HepG2 (cell line): ENCODE data around the gene EMILIN3. TPM values are rescaled to one million over a fixed set of nuclear protein-coding genes. Genes with fewer than 3 reads are reported as not detected.
A peak's percentile ranks its signal among the peaks of the same experiment; 100 is the strongest.

Experiments used
- ATAC-seq: fragments of 200-7000 bp; cut with Tn5 transposase; 3 replicates; pipeline ENCODE4 v1.9.1; 2020; ENCODE audit warnings: mild to moderate bottlenecking, moderate library complexity
- BruUV-seq: library from RNA; stranded (reverse); fragments of 400-500 nt; replicated peaks from 2 replicates; lab custom pipeline; 2021; lab: Mats Ljungman, UMichigan
- CTCF ChIA-PET: fragments of 300-600 bp; formaldehyde crosslinking; extraction: SDS; loops from one replicate; lab custom pipeline; 2021; ENCODE audit warnings: low total read pairs, inconsistent platforms, low intra/inter-chr PET ratio; lab: Yijun Ruan, JAX
- POLR2A ChIA-PET: fragments of 350-600 bp; sonication (Branson Sonifier 250); formaldehyde crosslinking; loops from one replicate; lab custom pipeline; 2020; ENCODE audit warnings: antibody characterized with exemption, inconsistent platforms; lab: Yijun Ruan, JAX
- DNase-seq: peaks from one replicate; pipeline ENCODE4 v3.0.0-alpha.2; 2015; ENCODE audit warnings: low spot score
- FAIRE-seq: peaks from 3 replicates; lab custom pipeline; 2011; peaks lifted over from hg19 to GRCh38; lab: Jason Lieb, UNC
- H2AFZ ChIP-seq: one replicate; pipeline ENCODE4 v1.6.1; 2011; ENCODE audit warnings: low read length, inconsistent platforms
- H3K27ac ChIP-seq: fragments of 300-600 bp; 3 replicates; pipeline ENCODE4 v1.8.0; 2011; ENCODE audit warnings: mixed run types, mild to moderate bottlenecking, mixed read lengths, low read length, inconsistent platforms; ENCODE audit not compliant: insufficient read depth; ENCODE audit errors: extremely low read length
- H3K27me3 ChIP-seq, 2 experiments: fragments of 200-600 bp in 1 of 2; 2 replicates in 1 of 2; 3 replicates in 1 of 2; pipeline versions ENCODE4 v1.6.0 to v1.8.0; 2011; ENCODE audit warnings: low read length in 2 of 2, mild to moderate bottlenecking in 2 of 2, moderate library complexity in 2 of 2, inconsistent platforms in 1 of 2; ENCODE audit not compliant: insufficient read depth in 2 of 2, control insufficient read depth in 1 of 2
- H3K36me3 ChIP-seq, 2 experiments: fragments of 200-600 bp in 1 of 2; replicated peaks in 1 of 2; 2 replicates in 1 of 2; 3 replicates in 1 of 2; pipeline versions ENCODE4 v1.5.1 to v1.8.0; 2011; ENCODE audit warnings: low read length in 2 of 2, inconsistent platforms in 1 of 2; ENCODE audit not compliant: insufficient read depth in 2 of 2, control insufficient read depth in 1 of 2
- H3K4me1 ChIP-seq: 2 replicates; pipeline ENCODE4 v1.5.1; 2012; ENCODE audit warnings: low read length, inconsistent platforms; ENCODE audit not compliant: insufficient read depth
- H3K4me2 ChIP-seq: 2 replicates; pipeline ENCODE4 v1.6.0; 2011; ENCODE audit warnings: low read depth, low read length, inconsistent platforms
- H3K4me3 ChIP-seq, 3 experiments: fragments of 200-600 bp in 1 of 3; sonication (generic), shearing (Covaris generic) in 1 of 3; replicated peaks in 1 of 3; 2 replicates each; pipeline ENCODE4 v1.5.1; 2011 to 2016; ENCODE audit warnings: low read length in 3 of 3, inconsistent platforms in 2 of 3, low read depth in 2 of 3, mild to moderate bottlenecking in 2 of 3, control low read depth in 1 of 3, mixed read lengths in 1 of 3; ENCODE audit not compliant: insufficient read depth in 1 of 3
- H3K79me2 ChIP-seq: one replicate; pipeline ENCODE4 v1.6.1; 2011; ENCODE audit warnings: low read length, inconsistent platforms; ENCODE audit not compliant: insufficient read depth
- H3K9ac ChIP-seq: 2 replicates; pipeline ENCODE4 v1.6.0; 2011; ENCODE audit warnings: mild to moderate bottlenecking, low read depth, low read length, inconsistent platforms; ENCODE audit not compliant: insufficient read depth
- H3K9me3 ChIP-seq: 2 replicates; pipeline ENCODE4 v1.5.1; 2012; ENCODE audit warnings: mild to moderate bottlenecking, low read length
- H4K20me1 ChIP-seq: 2 replicates; pipeline ENCODE4 v1.6.0; 2011; ENCODE audit warnings: inconsistent platforms, mild to moderate bottlenecking, low read length, moderate library complexity; ENCODE audit not compliant: insufficient read depth
- CHCHD3 ChIP-seq: sonication (generic); formaldehyde crosslinking; IDR thresholded peaks from 2 replicates; pipeline ENCODE4 v1.8.0; 2022; ENCODE audit warnings: mild to moderate bottlenecking, missing genetic modification reagents, moderate library complexity
- FOXK2 ChIP-seq: fragments of 450-650 bp; IDR thresholded peaks from 2 replicates; pipeline ENCODE4 v1.6.1; 2016
- PATZ1 ChIP-seq: sonication (generic); formaldehyde crosslinking; IDR thresholded peaks from 2 replicates; pipeline ENCODE4 v1.4.0; 2020; ENCODE audit warnings: missing genetic modification reagents
- ZKSCAN1 ChIP-seq: fragments of 150-350 bp; IDR thresholded peaks from 2 replicates; pipeline ENCODE4 v1.6.1; 2014; ENCODE audit warnings: low read length
- ZNF275 ChIP-seq: sonication (generic); formaldehyde crosslinking; IDR thresholded peaks from 2 replicates; pipeline ENCODE4 v1.8.0; 2022; ENCODE audit warnings: missing genetic modification reagents, mild to moderate bottlenecking, inconsistent platforms, borderline replicate concordance
- ZNF687 ChIP-seq: sonication (generic); formaldehyde crosslinking; IDR thresholded peaks from 2 replicates; pipeline ENCODE4 v1.5.1; 2020; ENCODE audit warnings: mild to moderate bottlenecking, missing genetic modification reagents, moderate library complexity
- ZNF768 ChIP-seq: sonication (generic); formaldehyde crosslinking; IDR thresholded peaks from 2 replicates; pipeline ENCODE4 v1.4.0; 2020; ENCODE audit warnings: missing genetic modification reagents
- WGBS: methylation state at CpG from one replicate; pipeline ENCODE4 v1.1.6; 2017; ENCODE audit warnings: low lambda C conversion rate; 5-methylcytosine and 5-hydroxymethylcytosine counted together
- in situ Hi-C: cut with HindIII; loops from 2 replicates; pipeline ENCODE4 v1.10.0; 2017; ENCODE audit warnings: low pct_unique_long_range_greater_than_20kb; ENCODE audit not compliant: extremely low pct_ligation_motif_present
- intact Hi-C: fragments of 100-400 bp; cut with micrococcal nuclease; formaldehyde crosslinking; loops from one replicate; pipeline ENCODE4 v1.10.0; 2022; ENCODE audit not compliant: unreplicated experiment
- polyA plus RNA-seq, 8 experiments: library from polyadenylated mRNA; depleted of rRNA in 3 of 8; stranded (reverse) in 7 of 8; unstranded in 1 of 8; fragments of >200 nt; fragmentation: Illumina TruSeq in 4 of 8; extraction: Trizol in 4 of 8; gene quantifications; 2 replicates each; pipeline versions ENCODE4 v1.2.1 to v1.2.3, GENCODE V29; 2011 to 2016; ENCODE audit warnings: low read depth in 4 of 8, missing spikeins in 1 of 8, mixed read lengths in 1 of 8; ENCODE audit not compliant: insufficient read depth in 1 of 8
- total RNA-seq, 5 experiments: library from RNA; depleted of rRNA; stranded (reverse); fragments of >200 nt; fragmentation: Illumina TruSeq; extraction: Trizol; gene quantifications; 2 replicates each; pipeline ENCODE4 v1.2.3, GENCODE V29; 2016; ENCODE audit warnings: low read depth in 1 of 5

The EMILIN3 gene
- total and polyA plus RNA-seq, 2 of the 13 experiments (the other 11 are each of a cell fraction or from before 2014, with no cell fraction given) = 0.25 to 0.29 TPM

- TF ChIP-seq PATZ1 = 0 out of 2 replicates have a peak, but pooled peaks have one; percentile 30
- no peak for TF ChIP-seq CHCHD3 (CRISPR knock-in tag)
- peak; percentile 91 for TF ChIP-seq ZNF768 (CRISPR knock-in tag)
- TF ChIP-seq FOXK2 = no peak
- DNase-seq = peak; percentile 31
- Histone ChIP-seq H3K36me3 (no peaks in the 10 kb centered on the region), H2AFZ (no peak overlapping the region), H3K27me3 (peaks cover 0 to 12% of the 10 kb centered on the region in 2 experiments; a peak in 2 of 5 replicates), H3K4me2 (no peak overlapping the region), H3K4me1 (no peaks in the 10 kb centered on the region), H3K79me2 (no peaks in the 10 kb centered on the region), H3K27ac (no peak overlapping the region), H3K9ac (no peak overlapping the region), H3K9me3 (no peaks in the 10 kb centered on the region), H3K4me3 (no peak overlapping the region), H4K20me1 (no peaks in the 10 kb centered on the region)
- ChIA-PET POLR2A (interaction anchor here (1.0 kb wide), 1 partner anchor 11 kb away, joined by 4 read pairs; no protein-coding TSS in a partner anchor), CTCF (no interaction called here)
- no TSS peak for BruUV-seq
- FAIRE-seq = no peak
- in situ Hi-C loops = no loop called here
- WGBS = 7% methylated on average over 9 of the region's 9 CpGs
- ATAC-seq = peak; percentile 88
- intact Hi-C loops = no loop called here
Measured at GRCh38 chr20:41387444-41387851, 20.8 kb upstream of the EMILIN3 start.

GRCh38 chr20:41386502-41387427 is 20.1 kb upstream of the EMILIN3 start:
- H3K9ac ChIP-seq = no peak overlapping the region
- no peak overlapping the region for H3K4me2 ChIP-seq
- H3K36me3 ChIP-seq = no peaks in the 10 kb centered on the region
- ATAC-seq (peak; percentile 35), DNase-seq (no peak), FAIRE-seq (no peak)
- BruUV-seq = no TSS peak
- 36% methylated on average over 14 of the region's 14 CpGs for WGBS
- H3K4me3 ChIP-seq = no peak overlapping the region
- no peak overlapping the region for H2AFZ ChIP-seq
- no peaks in the 10 kb centered on the region for H3K9me3 ChIP-seq
- no peaks in the 10 kb centered on the region for H4K20me1 ChIP-seq
- TF ChIP-seq ZKSCAN1 = peak; percentile 89
- TF ChIP-seq ZNF687 = peak; percentile 31; the same call in 1 of the 2 replicates
- no peak for TF ChIP-seq ZNF275 (CRISPR knock-in tag)
- intact Hi-C loops (no loop called here), in situ Hi-C loops (no loop called here)
- CTCF ChIA-PET = no interaction called here
- no peak overlapping the region for H3K27ac ChIP-seq
- no peaks in the 10 kb centered on the region for H3K4me1 ChIP-seq
- peaks cover 0 to 12% of the 10 kb centered on the region in 2 experiments; a peak in 2 of 5 replicates for H3K27me3 ChIP-seq
- H3K79me2 ChIP-seq = no peaks in the 10 kb centered on the region
- POLR2A ChIA-PET = interaction anchor here (1.0 kb wide), 1 partner anchor 11 kb away, joined by 4 read pairs; no protein-coding TSS in a partner anchor
